PC-9 (cell line): ENCODE measurements around the gene RAD23A. TPM values are rescaled to one million over a fixed set of nuclear protein-coding genes. Genes with fewer than 3 reads are reported as not detected.
"Not testable (repeated sequence)": the region's sequence is repeated elsewhere in the genome, so short reads cannot be mapped to it uniquely, and the experiment has no call there.

Source experiments
- BruUV-seq: library from RNA; stranded (reverse); fragments of 400-500 nt; replicated peaks from 2 replicates; lab custom pipeline; 2021; lab: Mats Ljungman, UMichigan
- CTCF ChIA-PET: fragments of 300-600 bp; sonication (Branson Sonifier 250); formaldehyde crosslinking; loops from one replicate; lab custom pipeline; 2022; ENCODE audit warnings: antibody characterized with exemption; lab: Charles Lee
- POLR2A ChIA-PET: fragments of 300-600 bp; sonication (Branson Sonifier 250); formaldehyde crosslinking; loops from one replicate; lab custom pipeline; 2022; ENCODE audit warnings: antibody characterized with exemption; ENCODE audit not compliant: unreplicated experiment; lab: Charles Lee
- DNase-seq, 2 experiments: peaks; one replicate each; pipeline versions ENCODE4 v3.0.0 to v3.0.0-alpha.2; 2015 to 2022; ENCODE audit warnings: mixed read lengths in 1 of 2
- H2AFZ ChIP-seq: fragments of 200-600 bp; sonication (generic); 2 replicates; pipeline ENCODE4 v1.8.1; 2017; ENCODE audit warnings: antibody characterized with exemption
- H3F3A ChIP-seq: fragments of 200-600 bp; sonication (generic); 2 replicates; pipeline ENCODE4 v1.8.1; 2017; ENCODE audit warnings: antibody characterized with exemption, mild to moderate bottlenecking, low read depth; ENCODE audit not compliant: insufficient read depth
- H3K27ac ChIP-seq: fragments of 200-600 bp; sonication (generic); 2 replicates; pipeline ENCODE4 v1.6.1; 2016; ENCODE audit warnings: mixed run types
- H3K27me3 ChIP-seq: fragments of 200-600 bp; sonication (generic); 2 replicates; pipeline ENCODE4 v1.6.1; 2016; ENCODE audit warnings: low read depth, mixed run types; ENCODE audit not compliant: insufficient read depth
- H3K36me3 ChIP-seq: fragments of 200-600 bp; sonication (generic); 2 replicates; pipeline ENCODE4 v1.6.1; 2016; ENCODE audit warnings: low read depth, mixed run types
- H3K4me1 ChIP-seq: fragments of 200-600 bp; sonication (generic); replicated peaks from 2 replicates; pipeline ENCODE4 v1.6.1; 2016; ENCODE audit warnings: mixed run types; ENCODE audit not compliant: insufficient read depth
- H3K4me2 ChIP-seq: fragments of 200-600 bp; sonication (generic); 2 replicates; pipeline ENCODE4 v1.6.1; 2017; ENCODE audit warnings: mixed run types
- H3K4me3 ChIP-seq: fragments of 200-600 bp; sonication (generic); 2 replicates; pipeline ENCODE4 v1.6.1; 2016; ENCODE audit warnings: mixed run types
- H3K79me2 ChIP-seq: fragments of 200-600 bp; sonication (generic); 2 replicates; pipeline ENCODE4 v1.6.1; 2017; ENCODE audit warnings: low read depth, mixed run types
- H3K9me2 ChIP-seq: fragments of 200-600 bp; sonication (generic); 2 replicates; pipeline ENCODE4 v1.8.1; 2017; ENCODE audit warnings: mild to moderate bottlenecking; ENCODE audit not compliant: insufficient read depth
- H3K9me3 ChIP-seq: fragments of 200-600 bp; sonication (generic); 2 replicates; pipeline ENCODE4 v1.8.1; 2016; ENCODE audit warnings: low read depth; ENCODE audit not compliant: insufficient read depth
- H4K20me1 ChIP-seq: fragments of 200-600 bp; sonication (generic); 2 replicates; pipeline ENCODE4 v1.8.1; 2017; ENCODE audit not compliant: insufficient read depth
- EZH2 ChIP-seq: fragments of 200-600 bp; sonication (generic); IDR thresholded peaks from 2 replicates; pipeline ENCODE4 v1.8.0; 2017; ENCODE audit warnings: antibody characterized with exemption, low read depth
- intact Hi-C: fragments of 100-400 bp; cut with micrococcal nuclease; formaldehyde crosslinking; loops from one replicate; pipeline ENCODE4 v1.10.0; 2022; ENCODE audit not compliant: unreplicated experiment
- total RNA-seq: library from RNA; stranded (reverse); gene quantifications from 2 replicates; pipeline ENCODE4 v1.2.3, GENCODE V29; 2021
- TF ChIP-seq, protein P1 (sequence below): fragments of 200-600 bp; sonication (generic); conservative IDR thresholded peaks from 2 replicates; pipeline ENCODE4 v1.6.1; 2017; ENCODE audit warnings: mixed run types, antibody characterized with exemption, mild to moderate bottlenecking, moderate library complexity

Gene RAD23A
- total RNA-seq, 1 experiment from 2014 or later = 186 TPM

DNA sequence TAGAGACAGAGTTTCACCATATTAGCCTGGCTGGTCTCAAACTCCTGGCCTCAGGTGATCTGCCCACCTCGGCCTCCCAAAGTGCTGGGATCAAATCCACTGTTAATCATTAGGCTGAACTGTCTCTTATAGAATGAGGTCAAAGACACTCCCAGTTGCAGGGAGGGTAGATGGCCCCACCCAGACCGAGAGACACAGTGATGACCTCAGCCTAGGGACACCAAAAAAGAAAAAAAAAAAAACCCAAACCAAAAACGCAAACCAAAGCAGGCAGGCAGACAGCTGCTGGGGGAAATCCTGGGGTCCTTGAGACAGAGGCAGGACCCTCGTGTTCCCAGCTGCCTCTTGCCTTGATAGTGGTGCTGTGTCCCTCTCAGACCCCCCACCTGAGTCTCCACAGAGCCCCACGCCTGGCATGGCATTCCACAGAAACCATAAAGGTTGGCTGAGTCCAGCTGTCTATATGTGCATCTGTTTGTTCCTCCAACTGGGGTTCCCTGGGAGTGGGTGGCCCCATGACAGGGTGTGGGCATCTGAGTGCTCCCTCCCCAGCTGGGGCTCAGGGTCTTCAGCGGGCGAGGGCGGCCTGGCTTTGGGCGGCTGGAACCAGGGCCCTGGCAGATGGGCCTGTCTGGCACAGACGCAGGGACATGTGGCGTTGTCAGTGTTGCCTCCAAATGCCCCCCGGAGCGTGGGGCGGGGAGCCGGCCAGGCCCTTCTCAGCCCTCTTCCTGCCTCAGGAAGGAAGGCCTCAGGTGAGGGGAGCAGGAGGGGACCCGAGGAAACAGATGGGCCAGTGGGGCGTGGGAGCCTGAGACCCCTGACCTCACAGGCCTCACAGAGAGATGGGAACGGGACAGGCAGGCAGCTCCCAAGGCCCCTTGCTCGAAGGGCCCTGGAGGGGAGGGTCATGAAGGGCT lies 28.9 kb downstream of the RAD23A start:
- POLR2A ChIA-PET = no interaction called here

DNA sequence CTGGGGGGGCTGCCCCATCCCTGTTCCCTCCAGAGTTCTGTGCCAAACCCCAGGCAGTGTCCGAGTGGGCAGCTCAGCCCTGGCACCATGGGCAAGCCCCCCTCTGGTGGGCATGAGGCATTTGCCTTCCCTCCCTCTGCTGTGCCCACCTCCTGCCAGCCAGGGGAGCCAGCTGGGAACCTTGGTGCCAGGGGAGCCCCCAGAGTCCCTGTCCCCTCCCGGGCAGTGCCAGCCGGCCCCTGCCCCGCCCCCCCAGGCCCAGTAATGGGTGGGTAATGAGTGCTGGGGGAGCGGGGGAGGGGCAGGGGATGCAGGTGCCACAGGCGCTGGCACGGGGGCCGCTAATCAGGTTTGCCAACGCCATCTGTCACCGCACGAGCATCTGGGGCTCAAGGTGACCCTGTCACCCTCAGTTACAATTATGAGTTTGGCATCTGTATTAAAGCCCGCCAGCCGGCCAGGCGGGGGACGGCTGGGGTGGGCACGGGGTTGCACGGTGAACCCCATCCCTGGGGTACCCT lies 29.6 kb downstream of the RAD23A start:
- Histone ChIP-seq H4K20me1 (no peaks in the 10 kb centered on the region), H3K4me2 (no peak overlapping the region), H3K9me2 (no peaks in the 10 kb centered on the region), H3K79me2 (no peaks in the 10 kb centered on the region), H3F3A (peaks cover 5% of the 10 kb centered on the region; the same call in 1 of the 2 replicates), H3K27me3 (no peaks in the 10 kb centered on the region), H3K4me3 (no peak overlapping the region), H3K9me3 (no peaks in the 10 kb centered on the region), H3K27ac (no peak overlapping the region), H2AFZ (no peak overlapping the region), H3K4me1 (no peaks in the 10 kb centered on the region), H3K36me3 (no peaks in the 10 kb centered on the region)
- ChIA-PET POLR2A (no interaction called here), CTCF (interaction anchor here (0.6 kb wide), 1 partner anchor 168 kb away, joined by 4 read pairs; no protein-coding TSS in a partner anchor)
- DNase-seq = no peak
- no TSS peak for BruUV-seq
- TF ChIP-seq EZH2 = no peak
- TF ChIP-seq, protein P1, sequence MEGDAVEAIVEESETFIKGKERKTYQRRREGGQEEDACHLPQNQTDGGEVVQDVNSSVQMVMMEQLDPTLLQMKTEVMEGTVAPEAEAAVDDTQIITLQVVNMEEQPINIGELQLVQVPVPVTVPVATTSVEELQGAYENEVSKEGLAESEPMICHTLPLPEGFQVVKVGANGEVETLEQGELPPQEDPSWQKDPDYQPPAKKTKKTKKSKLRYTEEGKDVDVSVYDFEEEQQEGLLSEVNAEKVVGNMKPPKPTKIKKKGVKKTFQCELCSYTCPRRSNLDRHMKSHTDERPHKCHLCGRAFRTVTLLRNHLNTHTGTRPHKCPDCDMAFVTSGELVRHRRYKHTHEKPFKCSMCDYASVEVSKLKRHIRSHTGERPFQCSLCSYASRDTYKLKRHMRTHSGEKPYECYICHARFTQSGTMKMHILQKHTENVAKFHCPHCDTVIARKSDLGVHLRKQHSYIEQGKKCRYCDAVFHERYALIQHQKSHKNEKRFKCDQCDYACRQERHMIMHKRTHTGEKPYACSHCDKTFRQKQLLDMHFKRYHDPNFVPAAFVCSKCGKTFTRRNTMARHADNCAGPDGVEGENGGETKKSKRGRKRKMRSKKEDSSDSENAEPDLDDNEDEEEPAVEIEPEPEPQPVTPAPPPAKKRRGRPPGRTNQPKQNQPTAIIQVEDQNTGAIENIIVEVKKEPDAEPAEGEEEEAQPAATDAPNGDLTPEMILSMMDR = no peak
- intact Hi-C loops = loop anchor here (5.0 kb wide), 2 partner anchors 302 to 457 kb away; no protein-coding TSS in a partner anchor

More for the DNA sequence above, 28.9 kb downstream of the RAD23A start:
- Histone ChIP-seq H3K4me3 (no peak overlapping the region), H3F3A (peaks cover 5% of the 10 kb centered on the region; the same call in 1 of the 2 replicates), H3K4me2 (0 out of 2 replicates have a peak overlapping the region, but pooled peaks have one; percentile 12), H3K9me2 (no peaks in the 10 kb centered on the region), H3K36me3 (no peaks in the 10 kb centered on the region), H3K27me3 (no peaks in the 10 kb centered on the region), H3K4me1 (no peaks in the 10 kb centered on the region), H3K79me2 (no peaks in the 10 kb centered on the region), H2AFZ (no peak overlapping the region), H4K20me1 (no peaks in the 10 kb centered on the region), H3K27ac (no peak overlapping the region), H3K9me3 (no peaks in the 10 kb centered on the region)
- no peak for TF ChIP-seq EZH2
- TF ChIP-seq, protein P1 = no peak
- intact Hi-C loops = loop anchor here (5.0 kb wide), 2 partner anchors 303 to 458 kb away; no protein-coding TSS in a partner anchor
- no peak for DNase-seq
- no TSS peak for BruUV-seq
- CTCF ChIA-PET = interaction anchor here (0.6 kb wide), 1 partner anchor 221 kb away, joined by 4 read pairs; no protein-coding TSS in a partner anchor

DNA sequence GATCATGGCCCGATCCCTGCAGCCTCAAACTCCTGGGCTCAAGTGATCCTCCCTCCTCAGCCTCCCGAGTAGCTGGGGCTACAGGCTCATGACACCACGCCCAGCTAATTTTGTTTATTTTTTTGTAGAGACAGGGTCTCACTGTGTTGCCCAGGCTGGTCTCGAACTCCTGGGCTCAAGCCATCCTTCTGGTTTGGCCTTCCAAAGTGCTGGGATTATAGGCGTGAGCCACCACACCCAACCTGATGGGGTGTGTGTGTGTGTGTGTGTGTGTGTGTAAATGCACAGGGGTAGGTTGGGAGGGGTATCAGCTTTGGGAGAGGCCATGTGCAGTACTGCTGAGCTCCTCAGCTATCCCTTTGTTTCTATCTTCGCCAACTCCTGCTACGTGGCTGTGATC lies 30.4 kb downstream of the RAD23A start:
- H3K27ac ChIP-seq, H4K20me1 ChIP-seq, H3K27me3 ChIP-seq, BruUV-seq, H3K79me2 ChIP-seq, H3F3A ChIP-seq, H3K4me3 ChIP-seq, DNase-seq, H3K9me3 ChIP-seq, POLR2A ChIA-PET, H3K4me1 ChIP-seq, H3K9me2 ChIP-seq, H3K36me3 ChIP-seq, H2AFZ ChIP-seq, H3K4me2 ChIP-seq: not testable (repeated sequence)
- intact Hi-C loops = loop anchor here (5.0 kb wide), 2 partner anchors 301 to 456 kb away; no protein-coding TSS in a partner anchor
- CTCF ChIA-PET = interaction anchor here (0.6 kb wide), 1 partner anchor 167 kb away, joined by 4 read pairs; no protein-coding TSS in a partner anchor
